ENCODE measurements around the gene PTPN13. TPM values are rescaled to one million over a fixed set of nuclear protein-coding genes. Genes with fewer than 3 reads are reported as not detected.

Gene PTPN13
- total RNA-seq, 2 experiments from 2014 or later: 3.9 to 4.1 TPM

- ChIA-PET CTCF (no interaction called here), POLR2A (no interaction called here)
- H3K4me3 Mint-ChIP-seq: no peak overlapping the region
- no peak overlapping the region for H3K27ac ChIP-seq (ENCODE audit: low read depth in 1 of 2, low read length in 2 of 2)
- H3K4me1 Mint-ChIP-seq (ENCODE audit: low read depth): no peaks in the 10 kb centered on the region
- H3K27me3 ChIP-seq (ENCODE audit: control insufficient read depth in 1 of 2, insufficient read depth in 2 of 2, low read length in 2 of 2): no peaks in the 10 kb centered on the region
- no peaks in the 10 kb centered on the region for H3K27me3 Mint-ChIP-seq
- no peak overlapping the region for H3K4me3 ChIP-seq (ENCODE audit: low read length)
- H3K27ac Mint-ChIP-seq: no peak overlapping the region
- TF ChIP-seq CTCF (IDR thresholded peaks at IDR 0.05): no peak
- H3K9me3 Mint-ChIP-seq: no peaks in the 10 kb centered on the region
- no peaks in the 10 kb centered on the region for H3K36me3 Mint-ChIP-seq (ENCODE audit: low read depth)
- ATAC-seq (ENCODE audit: poor library complexity): no peak
- no peaks in the 10 kb centered on the region for H3K9me3 ChIP-seq (ENCODE audit: control insufficient read depth in 1 of 2, insufficient read depth in 1 of 2, low read length in 2 of 2)
- no peaks in the 10 kb centered on the region for H3K36me3 ChIP-seq (ENCODE audit: insufficient read depth, low read length)
- no peak for DNase-seq
- intact Hi-C loops (cut with DNase I, micrococcal nuclease): no loop called here
- H3K4me1 ChIP-seq (ENCODE audit: insufficient read depth, low read length): no peaks in the 10 kb centered on the region
These were observed 231.4 kb downstream of the PTPN13 start for GRCh38 chr4:86825511-86825910.

- no peaks in the 10 kb centered on the region for H3K4me1 Mint-ChIP-seq (ENCODE audit: low read depth)
- H3K9me3 Mint-ChIP-seq: no peaks in the 10 kb centered on the region
- ATAC-seq (ENCODE audit: poor library complexity) (no peak), DNase-seq (no peak)
- Histone ChIP-seq H3K4me1 (ENCODE audit: insufficient read depth, low read length) (no peaks in the 10 kb centered on the region), H3K27ac (ENCODE audit: low read depth in 1 of 2, low read length in 2 of 2) (no peak overlapping the region), H3K27me3 (ENCODE audit: control insufficient read depth in 1 of 2, insufficient read depth in 2 of 2, low read length in 2 of 2) (no peaks in the 10 kb centered on the region), H3K9me3 (ENCODE audit: control insufficient read depth in 1 of 2, insufficient read depth in 1 of 2, low read length in 2 of 2) (no peaks in the 10 kb centered on the region), H3K36me3 (ENCODE audit: insufficient read depth, low read length) (no peaks in the 10 kb centered on the region), H3K4me3 (ENCODE audit: low read length) (no peak overlapping the region)
- CTCF ChIA-PET: interaction anchor here (1.1 kb wide), 1 partner anchor 12 kb away, joined by 3 read pairs; no protein-coding TSS in a partner anchor
- H3K4me3 Mint-ChIP-seq: no peak overlapping the region
- no peaks in the 10 kb centered on the region for H3K27me3 Mint-ChIP-seq
- no peak overlapping the region for H3K27ac Mint-ChIP-seq
- POLR2A ChIA-PET: interaction anchor here (1.6 kb wide), 1 partner anchor 14 kb away, joined by 3 read pairs; no protein-coding TSS in a partner anchor
- intact Hi-C loops (cut with DNase I, micrococcal nuclease): no loop called here
- no peaks in the 10 kb centered on the region for H3K36me3 Mint-ChIP-seq (ENCODE audit: low read depth)
- TF ChIP-seq CTCF (IDR thresholded peaks at IDR 0.05): no peak
These were observed 237.4 kb downstream of the PTPN13 start for GRCh38 chr4:86831262-86832130.

- no peak for ATAC-seq (ENCODE audit: poor library complexity)
- H3K36me3 Mint-ChIP-seq (ENCODE audit: low read depth): no peaks in the 10 kb centered on the region
- ChIA-PET CTCF (no interaction called here), POLR2A (no interaction called here)
- H3K36me3 ChIP-seq (ENCODE audit: insufficient read depth, low read length): no peaks in the 10 kb centered on the region
- no peaks in the 10 kb centered on the region for H3K27me3 Mint-ChIP-seq
- no peak overlapping the region for H3K4me3 ChIP-seq (ENCODE audit: low read length)
- H3K27ac ChIP-seq (ENCODE audit: low read depth in 1 of 2, low read length in 2 of 2): no peak overlapping the region
- H3K4me1 ChIP-seq (ENCODE audit: insufficient read depth, low read length): no peaks in the 10 kb centered on the region
- TF ChIP-seq CTCF (IDR thresholded peaks at IDR 0.05): no peak
- intact Hi-C loops (cut with DNase I, micrococcal nuclease): no loop called here
- no peaks in the 10 kb centered on the region for H3K4me1 Mint-ChIP-seq (ENCODE audit: low read depth)
- no peak overlapping the region for H3K27ac Mint-ChIP-seq
- no peaks in the 10 kb centered on the region for H3K9me3 Mint-ChIP-seq
- no peak for DNase-seq
- no peaks in the 10 kb centered on the region for H3K9me3 ChIP-seq (ENCODE audit: control insufficient read depth in 1 of 2, insufficient read depth in 1 of 2, low read length in 2 of 2)
- no peak overlapping the region for H3K4me3 Mint-ChIP-seq
- no peaks in the 10 kb centered on the region for H3K27me3 ChIP-seq (ENCODE audit: control insufficient read depth in 1 of 2, insufficient read depth in 2 of 2, low read length in 2 of 2)
These were observed 239.5 kb downstream of the PTPN13 start for GRCh38 chr4:86833615-86834014.

Data from CD4-positive, alpha-beta T cell (primary cell).